ENCODE data around the gene MTA1. TPM values are rescaled to one million over a fixed set of nuclear protein-coding genes. Genes with fewer than 3 reads are reported as not detected.
A peak's percentile ranks its signal among the peaks of the same experiment; 100 is the strongest.

MTA1 gene
- polyA plus RNA-seq, 4 donors, result 28.4 to 98.9 (median 51.9) TPM

DNA sequence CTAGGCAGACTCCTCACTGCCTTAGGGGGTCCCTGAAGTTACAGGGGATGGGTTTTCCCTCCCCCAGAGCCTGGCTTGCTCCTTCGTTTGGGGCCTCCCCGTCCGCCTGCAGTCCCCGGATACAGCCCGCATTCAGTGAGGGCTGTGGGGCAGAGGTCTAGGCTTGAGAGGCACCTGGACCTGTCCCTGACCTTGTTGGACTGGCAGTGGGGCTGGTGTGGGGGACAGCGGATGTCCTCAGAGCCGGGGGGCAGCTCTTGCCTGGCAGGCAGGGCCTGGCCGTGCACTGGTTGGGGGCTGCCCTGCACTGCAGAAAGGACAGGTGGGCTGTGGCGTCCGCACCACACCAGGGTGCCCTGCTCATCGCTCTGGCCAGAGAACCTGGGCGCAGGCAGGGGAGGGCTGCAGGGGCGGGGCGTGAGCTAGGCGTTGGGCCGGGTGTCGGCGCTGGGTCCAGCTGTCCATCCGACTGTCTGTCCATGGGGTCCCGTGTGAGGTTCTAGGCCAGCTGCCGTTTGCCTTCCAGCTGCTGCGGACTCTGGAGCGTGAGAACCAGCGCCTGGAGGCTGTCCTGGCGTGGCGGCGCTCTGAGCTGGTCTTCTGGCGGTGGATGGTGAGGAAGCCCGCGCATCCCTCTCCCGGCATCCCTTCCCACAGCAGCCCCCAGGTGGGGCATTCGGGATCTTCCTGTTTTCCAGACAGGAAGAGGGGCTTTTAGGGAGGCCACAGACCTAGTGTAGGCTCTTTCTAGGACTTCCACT lies 77.4 kb downstream of the MTA1 start:
- H3K27me3 ChIP-seq (ENCODE audit: control insufficient read depth in 3 of 3, insufficient read depth in 3 of 3, low read length in 3 of 3), result no peaks in the 10 kb centered on the region
- 91 to 95% (median 94%) methylated on average over 27 to 32 of the region's 32 CpGs for WGBS, 3 donors
- DNase-seq (no peak), FAIRE-seq (no peak)
- H3K4me1 ChIP-seq (ENCODE audit: control insufficient read depth in 3 of 3, insufficient read depth in 2 of 3, low read depth in 1 of 3, low read length in 2 of 3), result no peaks in the 10 kb centered on the region
- H3K4me3 ChIP-seq (ENCODE audit: low read depth in 1 of 3, low read length in 3 of 3), result no peak overlapping the region
- no peaks in the 10 kb centered on the region for H3K9me3 ChIP-seq (ENCODE audit: control insufficient read depth in 2 of 2, insufficient read depth in 1 of 2, low read depth in 1 of 2, low read length in 1 of 2)
- peaks cover 0 to 17% (median 2%) of the 10 kb centered on the region in 3 donors for H3K36me3 ChIP-seq (ENCODE audit: control insufficient read depth in 3 of 3, insufficient read depth in 2 of 3, low read depth in 1 of 3, low read length in 3 of 3)
- H3K27ac ChIP-seq (ENCODE audit: low read depth in 1 of 3, low read length in 2 of 3), result no peak overlapping the region

GRCh38 chr14:105497671-105498429 lies 78.2 kb downstream of the MTA1 start:
- FAIRE-seq (no peak), DNase-seq (no peak)
- no peaks in the 10 kb centered on the region for H3K9me3 ChIP-seq (ENCODE audit: control insufficient read depth in 2 of 2, insufficient read depth in 1 of 2, low read depth in 1 of 2, low read length in 1 of 2)
- H3K27ac ChIP-seq (ENCODE audit: low read depth in 1 of 3, low read length in 2 of 3), result no peak overlapping the region
- 86 to 93% (median 89%) methylated on average over 29 to 31 of the region's 31 CpGs for WGBS, 3 donors
- no peaks in the 10 kb centered on the region for H3K4me1 ChIP-seq (ENCODE audit: control insufficient read depth in 3 of 3, insufficient read depth in 2 of 3, low read depth in 1 of 3, low read length in 2 of 3)
- no peaks in the 10 kb centered on the region for H3K27me3 ChIP-seq (ENCODE audit: control insufficient read depth in 3 of 3, insufficient read depth in 3 of 3, low read length in 3 of 3)
- peaks cover 0 to 12% (median 2%) of the 10 kb centered on the region in 3 donors for H3K36me3 ChIP-seq (ENCODE audit: control insufficient read depth in 3 of 3, insufficient read depth in 2 of 3, low read depth in 1 of 3, low read length in 3 of 3)
- H3K4me3 ChIP-seq (ENCODE audit: low read depth in 1 of 3, low read length in 3 of 3), result no peak overlapping the region

DNA sequence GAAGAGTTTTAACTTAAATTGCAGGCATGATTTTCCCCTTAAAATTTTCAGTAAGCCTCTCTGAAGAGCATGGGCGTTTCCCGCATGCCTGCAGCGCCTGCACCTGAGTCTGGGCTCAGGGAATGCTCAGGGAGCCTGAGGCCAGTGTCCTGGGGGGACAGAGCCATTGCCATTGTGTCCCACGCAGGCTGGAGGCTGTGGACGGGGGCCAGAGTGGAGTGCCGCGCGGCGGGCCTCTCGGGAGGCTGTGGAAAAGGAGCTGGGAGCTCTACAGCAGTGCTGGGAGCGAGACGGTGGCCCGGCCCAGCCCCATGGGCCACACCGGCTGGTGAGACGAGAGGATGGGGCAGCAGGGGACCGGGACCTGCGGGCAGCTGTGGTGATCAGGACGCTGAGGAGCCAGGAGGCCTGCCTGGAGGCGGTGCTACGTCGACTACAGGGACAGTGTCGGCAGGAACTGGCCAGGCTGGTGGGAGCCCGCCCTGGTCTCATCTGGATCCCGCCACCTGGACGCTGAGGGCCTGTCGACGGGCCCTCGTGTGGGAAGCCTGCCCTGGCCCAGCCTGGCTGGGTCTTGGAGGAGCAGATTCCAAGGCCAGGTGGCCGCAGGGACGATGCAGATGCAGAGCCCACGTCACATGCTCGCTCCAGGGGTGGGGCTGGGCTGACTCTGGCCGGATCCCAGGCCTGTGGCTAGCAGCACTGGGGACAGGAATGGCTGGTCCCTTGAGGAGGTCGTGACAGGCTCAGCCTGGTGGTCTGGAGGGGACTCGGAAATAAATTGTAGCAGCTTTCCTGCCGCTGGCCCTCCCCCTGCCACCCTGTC lies 79.0 kb downstream of the MTA1 start:
- DNase-seq, result no peak
- 91 to 92% (median 91%) methylated on average over 36 of the region's 36 CpGs for WGBS, 3 donors
- Histone ChIP-seq H3K27me3 (ENCODE audit: control insufficient read depth in 3 of 3, insufficient read depth in 3 of 3, low read length in 3 of 3) (no peaks in the 10 kb centered on the region), H3K9me3 (ENCODE audit: control insufficient read depth in 2 of 2, insufficient read depth in 1 of 2, low read depth in 1 of 2, low read length in 1 of 2) (no peaks in the 10 kb centered on the region), H3K36me3 (ENCODE audit: control insufficient read depth in 3 of 3, insufficient read depth in 2 of 3, low read depth in 1 of 3, low read length in 3 of 3) (peaks cover 0 to 8% (median 2%) of the 10 kb centered on the region in 3 donors), H3K27ac (ENCODE audit: low read depth in 1 of 3, low read length in 2 of 3) (no peak overlapping the region), H3K4me1 (ENCODE audit: control insufficient read depth in 3 of 3, insufficient read depth in 2 of 3, low read depth in 1 of 3, low read length in 2 of 3) (no peaks in the 10 kb centered on the region), H3K4me3 (ENCODE audit: low read depth in 1 of 3, low read length in 3 of 3) (no peak overlapping the region)
- no peak for FAIRE-seq

GRCh38 chr14:105499256-105500035 lies 79.8 kb downstream of the MTA1 start:
- no peak overlapping the region for H3K27ac ChIP-seq (ENCODE audit: low read depth in 1 of 3, low read length in 2 of 3)
- WGBS, 3 donors, result 67 to 76% (median 75%) methylated on average over 24 to 27 of the region's 27 CpGs

DNA sequence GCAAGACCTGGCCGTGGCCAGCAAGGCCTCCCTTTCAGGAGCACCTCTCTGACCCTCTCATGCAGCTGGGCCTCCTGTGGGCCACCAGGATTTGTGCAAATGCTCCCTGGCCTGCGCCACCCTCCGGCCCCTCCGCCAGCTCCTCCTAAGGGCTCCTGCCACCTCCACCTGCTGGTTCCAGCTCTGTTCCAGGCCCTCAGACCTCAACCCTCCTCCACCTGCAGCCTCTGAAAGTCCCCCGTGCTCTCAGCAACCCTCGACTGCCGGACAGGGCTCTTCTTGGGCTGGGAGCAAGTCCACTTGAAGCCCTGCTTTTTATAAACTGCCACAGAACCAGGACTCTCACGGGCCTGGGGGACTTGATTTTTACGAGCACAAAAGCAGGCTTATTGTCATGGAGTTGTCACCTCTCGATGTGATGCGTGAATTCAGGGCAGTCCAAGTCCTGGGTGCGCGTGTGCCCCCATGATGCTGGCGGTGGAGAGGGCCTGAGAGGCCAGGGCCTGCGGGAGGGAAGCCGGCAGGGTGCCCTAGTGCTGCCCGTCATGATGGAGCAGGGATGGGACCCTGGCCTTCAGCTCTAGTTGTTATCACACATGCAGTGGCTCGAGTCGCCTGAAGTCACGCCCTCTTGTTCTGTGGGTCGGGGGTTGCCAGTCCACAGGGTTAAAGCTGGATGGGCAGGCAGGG lies 80.6 kb downstream of the MTA1 start:
- Histone ChIP-seq H3K27ac (ENCODE audit: low read depth in 1 of 3, low read length in 2 of 3) (no peak overlapping the region), H3K4me1 (ENCODE audit: control insufficient read depth in 3 of 3, insufficient read depth in 2 of 3, low read depth in 1 of 3, low read length in 2 of 3) (no peaks in the 10 kb centered on the region), H3K9me3 (ENCODE audit: control insufficient read depth in 2 of 2, insufficient read depth in 1 of 2, low read depth in 1 of 2, low read length in 1 of 2) (no peaks in the 10 kb centered on the region), H3K36me3 (ENCODE audit: control insufficient read depth in 3 of 3, insufficient read depth in 2 of 3, low read depth in 1 of 3, low read length in 3 of 3) (peaks cover 0 to 8% (median 2%) of the 10 kb centered on the region in 3 donors), H3K27me3 (ENCODE audit: control insufficient read depth in 3 of 3, insufficient read depth in 3 of 3, low read length in 3 of 3) (no peaks in the 10 kb centered on the region), H3K4me3 (ENCODE audit: low read depth in 1 of 3, low read length in 3 of 3) (no peak overlapping the region)
- 66 to 83% (median 80%) methylated on average over 21 of the region's 21 CpGs for WGBS, 3 donors
- DNase-seq (no peak), FAIRE-seq (no peak)

More at GRCh38 chr14:105499256-105500035, 79.8 kb downstream of the MTA1 start:
- peaks cover 0 to 8% (median 2%) of the 10 kb centered on the region in 3 donors for H3K36me3 ChIP-seq (ENCODE audit: control insufficient read depth in 3 of 3, insufficient read depth in 2 of 3, low read depth in 1 of 3, low read length in 3 of 3)
- no peaks in the 10 kb centered on the region for H3K27me3 ChIP-seq (ENCODE audit: control insufficient read depth in 3 of 3, insufficient read depth in 3 of 3, low read length in 3 of 3)
- DNase-seq, result peak in 1 of 2 donors; percentile 41
- no peaks in the 10 kb centered on the region for H3K4me1 ChIP-seq (ENCODE audit: control insufficient read depth in 3 of 3, insufficient read depth in 2 of 3, low read depth in 1 of 3, low read length in 2 of 3)
- no peak for FAIRE-seq
- no peak overlapping the region for H3K4me3 ChIP-seq (ENCODE audit: low read depth in 1 of 3, low read length in 3 of 3)
- H3K9me3 ChIP-seq (ENCODE audit: control insufficient read depth in 2 of 2, insufficient read depth in 1 of 2, low read depth in 1 of 2, low read length in 1 of 2), result no peaks in the 10 kb centered on the region

DNA sequence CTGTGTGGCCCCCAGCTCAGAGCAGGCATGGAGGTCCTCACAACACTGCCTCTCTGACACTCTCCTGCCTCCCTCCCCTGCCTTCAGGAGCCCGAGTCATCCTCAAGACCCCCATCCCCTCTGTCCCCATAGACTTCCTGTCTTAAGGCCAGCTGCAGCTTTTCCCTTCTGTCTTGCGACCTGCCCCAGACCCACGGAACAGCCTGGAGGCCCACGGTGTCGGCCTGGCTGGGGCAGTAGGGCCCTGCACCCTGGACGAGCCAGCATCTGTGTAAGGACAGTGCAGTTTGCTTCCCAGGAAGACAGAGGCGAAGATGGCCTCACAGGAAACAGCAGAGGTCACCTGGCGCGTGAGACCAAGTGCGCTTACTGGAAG lies 81.1 kb downstream of the MTA1 start:
- no peaks in the 10 kb centered on the region for H3K27me3 ChIP-seq (ENCODE audit: control insufficient read depth in 3 of 3, insufficient read depth in 3 of 3, low read length in 3 of 3)
- H3K4me3 ChIP-seq (ENCODE audit: low read depth in 1 of 3, low read length in 3 of 3), result no peak overlapping the region
- FAIRE-seq (no peak), DNase-seq (no peak)
- no peak overlapping the region for H3K27ac ChIP-seq (ENCODE audit: low read depth in 1 of 3, low read length in 2 of 3)
- 60 to 69% (median 63%) methylated on average over 10 of the region's 10 CpGs for WGBS, 3 donors
- no peaks in the 10 kb centered on the region for H3K4me1 ChIP-seq (ENCODE audit: control insufficient read depth in 3 of 3, insufficient read depth in 2 of 3, low read depth in 1 of 3, low read length in 2 of 3)
- peaks cover 0 to 8% (median 2%) of the 10 kb centered on the region in 3 donors for H3K36me3 ChIP-seq (ENCODE audit: control insufficient read depth in 3 of 3, insufficient read depth in 2 of 3, low read depth in 1 of 3, low read length in 3 of 3)
- no peaks in the 10 kb centered on the region for H3K9me3 ChIP-seq (ENCODE audit: control insufficient read depth in 2 of 2, insufficient read depth in 1 of 2, low read depth in 1 of 2, low read length in 1 of 2)

DNA sequence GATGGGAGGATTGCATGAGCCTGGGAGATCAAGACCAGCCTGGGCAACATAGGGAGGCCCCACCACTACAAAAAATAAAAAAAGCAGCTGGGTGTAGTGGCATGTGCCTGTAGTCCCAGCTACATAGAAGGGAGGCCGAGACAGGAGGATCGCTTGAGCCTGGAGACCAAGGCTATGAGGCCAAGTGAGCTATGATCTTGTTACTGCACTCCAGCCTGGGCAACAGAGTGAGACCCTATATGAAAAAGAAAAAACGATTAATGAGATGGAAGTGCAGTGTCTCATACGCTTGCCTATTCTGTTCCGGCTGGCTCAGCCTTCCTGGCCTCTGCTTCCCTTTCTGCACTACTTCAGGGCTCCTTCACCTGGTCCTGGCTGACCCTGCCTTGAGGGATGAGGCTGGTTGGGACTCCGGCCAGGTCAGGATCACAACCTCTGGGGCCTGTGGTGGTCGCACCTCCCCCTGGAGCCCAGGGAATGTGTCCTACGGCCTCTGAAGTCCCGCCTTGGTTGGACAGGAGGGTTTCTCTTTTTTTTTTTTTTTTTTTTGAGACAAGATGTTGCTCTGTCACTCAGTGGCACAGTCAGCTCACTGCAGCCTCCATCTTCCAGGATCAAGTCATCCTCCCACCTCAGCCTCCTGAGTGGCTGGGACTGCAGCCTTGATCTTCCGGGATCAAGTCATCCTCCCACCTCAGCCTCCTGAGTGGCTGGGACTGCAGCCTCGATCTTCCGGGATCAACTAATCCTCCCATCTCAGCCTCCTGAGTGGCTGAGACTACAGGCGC lies 82.1 kb downstream of the MTA1 start:
- peaks cover 0 to 8% (median 2%) of the 10 kb centered on the region in 3 donors for H3K36me3 ChIP-seq (ENCODE audit: control insufficient read depth in 3 of 3, insufficient read depth in 2 of 3, low read depth in 1 of 3, low read length in 3 of 3)
- no peak for FAIRE-seq
- no peaks in the 10 kb centered on the region for H3K9me3 ChIP-seq (ENCODE audit: control insufficient read depth in 2 of 2, insufficient read depth in 1 of 2, low read depth in 1 of 2, low read length in 1 of 2)
- no peaks in the 10 kb centered on the region for H3K4me1 ChIP-seq (ENCODE audit: control insufficient read depth in 3 of 3, insufficient read depth in 2 of 3, low read depth in 1 of 3, low read length in 2 of 3)
- H3K27ac ChIP-seq (ENCODE audit: low read depth in 1 of 3, low read length in 2 of 3), result no peak overlapping the region
- DNase-seq, result no peak
- H3K4me3 ChIP-seq (ENCODE audit: low read depth in 1 of 3, low read length in 3 of 3), result no peak overlapping the region
- WGBS, 3 donors, result 83 to 88% (median 86%) methylated on average over 13 of the region's 13 CpGs
- H3K27me3 ChIP-seq (ENCODE audit: control insufficient read depth in 3 of 3, insufficient read depth in 3 of 3, low read length in 3 of 3), result no peaks in the 10 kb centered on the region
